Measurements from ENCODE around the gene TRIM47. TPM values are rescaled to one million over a fixed set of nuclear protein-coding genes. Genes with fewer than 3 reads are reported as not detected.
A peak's percentile ranks its signal among the peaks of the same experiment; 100 is the strongest.

The TRIM47 gene
- total and polyA plus RNA-seq, 2 of the 13 experiments (the other 11 are each of a cell fraction or from before 2014, with no cell fraction given) = 33.5 to 82.0 TPM

- peak; percentile 53; the same call in 1 of the 2 replicates for TF ChIP-seq THRA (CRISPR knock-in tag; IDR thresholded peaks at IDR 0.05; ENCODE audit: borderline replicate concordance)
- no peak; the same call in 1 of the 2 replicates for TF ChIP-seq ZSCAN21 (CRISPR knock-in tag; IDR thresholded peaks at IDR 0.05; ENCODE audit: borderline replicate concordance)
- TF ChIP-seq HHEX (CRISPR knock-in tag; IDR thresholded peaks at IDR 0.05) = no peak
- TF ChIP-seq ZMYM3 (CRISPR knock-in tag; IDR thresholded peaks at IDR 0.05) = no peak; the same call in 1 of the 2 replicates
- peak; percentile 34; the same call in 1 of the 2 replicates for TF ChIP-seq NCOR1 (IDR thresholded peaks at IDR 0.05; ENCODE audit: borderline replicate concordance, low read length)
- no peak for TF ChIP-seq ZNF33A (CRISPR knock-in tag; IDR thresholded peaks at IDR 0.05; ENCODE audit: borderline replicate concordance)
- TF ChIP-seq ZBED4 (CRISPR knock-in tag; IDR thresholded peaks at IDR 0.05; ENCODE audit: borderline replicate concordance) = peak; percentile 75; the same call in 1 of the 2 replicates
- TF ChIP-seq SSRP1 (CRISPR knock-in tag; IDR thresholded peaks at IDR 0.05) = no peak
- TF ChIP-seq ZNF407 (CRISPR knock-in tag; IDR thresholded peaks at IDR 0.05; ENCODE audit: not compliant biosample characterization) = no peak
- 0 out of 2 replicates have a peak, but pooled peaks have one; percentile 6 for TF ChIP-seq RBAK (CRISPR knock-in tag; IDR thresholded peaks at IDR 0.05)
Measured at GRCh38 chr17:75869282-75870141, 8.9 kb downstream of the TRIM47 start (continued).

Data from HepG2 (cell line).